ENCODE measurements around the gene NEK10. TPM values are rescaled to one million over a fixed set of nuclear protein-coding genes. Genes with fewer than 3 reads are reported as not detected.
"Not testable (repeated sequence)": the region's sequence is repeated elsewhere in the genome, so short reads cannot be mapped to it uniquely, and the experiment has no call there.

Gene NEK10
- polyA plus RNA-seq, 3 donors from 2014 or later = 0.57 TPM; not detected in 2

- no peak overlapping the region for H3K27ac Mint-ChIP-seq
- no peak for DNase-seq
- no peaks in the 10 kb centered on the region for H3K27me3 Mint-ChIP-seq (ENCODE audit: low read depth in 3 of 3)
- H3K4me1 Mint-ChIP-seq = peaks cover 4 to 6% of the 10 kb centered on the region in 2 donors
- no peak overlapping the region for H3K4me3 Mint-ChIP-seq
- H3K36me3 Mint-ChIP-seq = no peaks in the 10 kb centered on the region
- no peaks in the 10 kb centered on the region for H3K9me3 Mint-ChIP-seq
These were observed 26.9 kb downstream of the NEK10 start for GRCh38 chr3:27342267-27342666.

- Mint-ChIP-seq H3K4me1 (peaks cover 3% of the 10 kb centered on the region in 2 donors), H3K4me3 (no peak overlapping the region), H3K36me3 (no peaks in the 10 kb centered on the region), H3K27me3 (ENCODE audit: low read depth in 3 of 3) (no peaks in the 10 kb centered on the region), H3K9me3 (no peaks in the 10 kb centered on the region), H3K27ac (no peak overlapping the region)
- DNase-seq = no peak
These were observed 28.6 kb downstream of the NEK10 start for GRCh38 chr3:27340534-27340933.

- H3K27me3 Mint-ChIP-seq (ENCODE audit: low read depth in 3 of 3) = peaks cover 0 to 2% (median 0%) of the 10 kb centered on the region in 3 donors
- no peak for DNase-seq
- no peaks in the 10 kb centered on the region for H3K36me3 Mint-ChIP-seq
- H3K4me3 Mint-ChIP-seq = no peak overlapping the region
- no peak overlapping the region for H3K27ac Mint-ChIP-seq
- no peaks in the 10 kb centered on the region for H3K9me3 Mint-ChIP-seq
- no peaks in the 10 kb centered on the region for H3K4me1 Mint-ChIP-seq
These were observed 33.6 kb downstream of the NEK10 start for GRCh38 chr3:27335571-27335970.

GRCh38 chr3:27333843-27334242 is 35.3 kb downstream of the NEK10 start:
- Mint-ChIP-seq H3K27ac (no peak overlapping the region), H3K4me1 (no peaks in the 10 kb centered on the region), H3K4me3 (no peak overlapping the region), H3K9me3 (no peaks in the 10 kb centered on the region), H3K36me3 (no peaks in the 10 kb centered on the region), H3K27me3 (ENCODE audit: low read depth in 3 of 3) (peaks cover 0 to 2% (median 0%) of the 10 kb centered on the region in 3 donors)
- DNase-seq = no peak

- not testable (repeated sequence) for H3K9me3 Mint-ChIP-seq; H3K4me3 Mint-ChIP-seq; H3K27me3 Mint-ChIP-seq (ENCODE audit: low read depth in 3 of 3); DNase-seq; H3K36me3 Mint-ChIP-seq; H3K4me1 Mint-ChIP-seq; H3K27ac Mint-ChIP-seq
These were observed 40.0 kb downstream of the NEK10 start for GRCh38 chr3:27328982-27329762.

GRCh38 chr3:27326629-27327545 is 42.3 kb downstream of the NEK10 start:
- no peaks in the 10 kb centered on the region for H3K9me3 Mint-ChIP-seq
- H3K27me3 Mint-ChIP-seq (ENCODE audit: low read depth in 3 of 3) = peaks cover 0 to 2% (median 0%) of the 10 kb centered on the region in 3 donors
- peaks cover 0 to 2% of the 10 kb centered on the region in 2 donors for H3K4me1 Mint-ChIP-seq
- peaks cover 0 to 10% (median 3%) of the 10 kb centered on the region in 3 donors for H3K36me3 Mint-ChIP-seq
- no peak for DNase-seq
- no peak overlapping the region for H3K27ac Mint-ChIP-seq
- H3K4me3 Mint-ChIP-seq = no peak overlapping the region

- no peaks in the 10 kb centered on the region for H3K9me3 Mint-ChIP-seq
- H3K4me1 Mint-ChIP-seq = peaks cover 0 to 2% of the 10 kb centered on the region in 2 donors
- H3K36me3 Mint-ChIP-seq = peaks cover 0 to 10% (median 3%) of the 10 kb centered on the region in 3 donors
- peaks cover 0 to 2% (median 0%) of the 10 kb centered on the region in 3 donors for H3K27me3 Mint-ChIP-seq (ENCODE audit: low read depth in 3 of 3)
- H3K27ac Mint-ChIP-seq = no peak overlapping the region
- DNase-seq = no peak
- no peak overlapping the region for H3K4me3 Mint-ChIP-seq
These were observed 43.0 kb downstream of the NEK10 start for GRCh38 chr3:27326202-27326601.

- Mint-ChIP-seq H3K4me1 (peaks cover 0 to 2% of the 10 kb centered on the region in 2 donors), H3K9me3 (no peaks in the 10 kb centered on the region), H3K27me3 (ENCODE audit: low read depth in 3 of 3) (peaks cover 0 to 2% (median 0%) of the 10 kb centered on the region in 3 donors), H3K4me3 (no peak overlapping the region), H3K36me3 (peaks cover 0 to 10% (median 3%) of the 10 kb centered on the region in 3 donors), H3K27ac (no peak overlapping the region)
- no peak for DNase-seq
These were observed 43.8 kb downstream of the NEK10 start for GRCh38 chr3:27325419-27325818.

GRCh38 chr3:27324686-27325085 is 44.5 kb downstream of the NEK10 start:
- H3K9me3 Mint-ChIP-seq = no peaks in the 10 kb centered on the region
- no peak overlapping the region for H3K4me3 Mint-ChIP-seq
- no peak overlapping the region for H3K27ac Mint-ChIP-seq
- no peak for DNase-seq
- H3K36me3 Mint-ChIP-seq = peaks cover 0 to 10% (median 3%) of the 10 kb centered on the region in 3 donors
- H3K4me1 Mint-ChIP-seq = peaks cover 0 to 2% of the 10 kb centered on the region in 2 donors
- peaks cover 0 to 2% (median 0%) of the 10 kb centered on the region in 3 donors for H3K27me3 Mint-ChIP-seq (ENCODE audit: low read depth in 3 of 3)

- H3K9me3 Mint-ChIP-seq = no peaks in the 10 kb centered on the region
- no peak for DNase-seq
- peaks cover 0 to 3% (median 0%) of the 10 kb centered on the region in 3 donors for H3K36me3 Mint-ChIP-seq
- peaks cover 0 to 2% of the 10 kb centered on the region in 2 donors for H3K4me1 Mint-ChIP-seq
- H3K27me3 Mint-ChIP-seq (ENCODE audit: low read depth in 3 of 3) = peaks cover 0 to 2% (median 2%) of the 10 kb centered on the region in 3 donors
- no peak overlapping the region for H3K27ac Mint-ChIP-seq
- H3K4me3 Mint-ChIP-seq = no peak overlapping the region
These were observed 46.1 kb downstream of the NEK10 start for GRCh38 chr3:27323087-27323570.

GRCh38 chr3:27322634-27323033 is 46.5 kb downstream of the NEK10 start:
- Mint-ChIP-seq H3K4me1 (peaks cover 0 to 2% of the 10 kb centered on the region in 2 donors), H3K27me3 (ENCODE audit: low read depth in 3 of 3) (peaks cover 0 to 2% (median 2%) of the 10 kb centered on the region in 3 donors), H3K27ac (no peak overlapping the region), H3K9me3 (no peaks in the 10 kb centered on the region), H3K36me3 (peaks cover 0 to 3% (median 0%) of the 10 kb centered on the region in 3 donors), H3K4me3 (no peak overlapping the region)
- DNase-seq = no peak

- H3K27me3 Mint-ChIP-seq (ENCODE audit: low read depth in 3 of 3) = peaks cover 0 to 5% (median 2%) of the 10 kb centered on the region in 3 donors
- peaks cover 0 to 3% (median 0%) of the 10 kb centered on the region in 3 donors for H3K36me3 Mint-ChIP-seq
- H3K27ac Mint-ChIP-seq = no peak overlapping the region
- DNase-seq = no peak
- H3K4me1 Mint-ChIP-seq = peaks cover 0 to 2% of the 10 kb centered on the region in 2 donors
- no peak overlapping the region for H3K4me3 Mint-ChIP-seq
- H3K9me3 Mint-ChIP-seq = no peaks in the 10 kb centered on the region
These were observed 49.2 kb downstream of the NEK10 start for GRCh38 chr3:27319847-27320526.

GRCh38 chr3:27319304-27319703 is 49.9 kb downstream of the NEK10 start:
- Mint-ChIP-seq H3K27ac (no peak overlapping the region), H3K27me3 (ENCODE audit: low read depth in 3 of 3) (peaks cover 0 to 5% (median 2%) of the 10 kb centered on the region in 3 donors), H3K4me3 (no peak overlapping the region), H3K9me3 (no peaks in the 10 kb centered on the region), H3K36me3 (no peaks in the 10 kb centered on the region), H3K4me1 (no peaks in the 10 kb centered on the region)
- no peak for DNase-seq
